SK-N-SH treated with all-trans-retinoic acid at 6 μM for 48 hours (cell line): Measurements from ENCODE around the gene DYNLL1.
"Not testable (repeated sequence)": the region's sequence is repeated elsewhere in the genome, so short reads cannot be mapped to it uniquely, and the experiment has no call there.

Source experiments
- ATAC-seq: fragments of 200-7000 bp; cut with Tn5 transposase; 3 replicates; pipeline ENCODE4 v1.9.1; 2020; ENCODE audit warnings: mild to moderate bottlenecking, moderate library complexity
- ARNTL ChIP-seq: fragments of 450-650 bp; formaldehyde crosslinking; IDR thresholded peaks from 2 replicates; pipeline ENCODE4 v1.5.0; 2020; ENCODE audit warnings: low read depth, mild to moderate bottlenecking, moderate library complexity, borderline replicate concordance
- CSDC2 ChIP-seq: fragments of 250-450 bp; sonication (Bioruptor Pico); IDR thresholded peaks from 2 replicates; pipeline ENCODE4 v1.5.0; 2020; ENCODE audit warnings: mild to moderate bottlenecking, moderate library complexity
- CSRNP3 ChIP-seq: fragments of 250-450 bp; sonication (Bioruptor Pico); IDR thresholded peaks from 2 replicates; pipeline ENCODE4 v1.5.1; 2021; ENCODE audit warnings: mild to moderate bottlenecking, moderate library complexity
- GLIS3 ChIP-seq: fragments of 250-450 bp; sonication (Bioruptor Pico); IDR thresholded peaks from 2 replicates; pipeline ENCODE4 v1.5.0; 2020; ENCODE audit warnings: mild to moderate bottlenecking, moderate library complexity
- ISL1 ChIP-seq: fragments of 250-450 bp; sonication (Bioruptor Pico); IDR thresholded peaks from 2 replicates; pipeline ENCODE4 v2.1.2; 2022; ENCODE audit warnings: mild to moderate bottlenecking, moderate library complexity
- OSR1 ChIP-seq: fragments of 250-450 bp; sonication (Bioruptor Pico); IDR thresholded peaks from 2 replicates; pipeline ENCODE4 v1.8.0; 2022; ENCODE audit warnings: moderate library complexity, mild to moderate bottlenecking, inconsistent platforms
- PATZ1 ChIP-seq: fragments of 250-450 bp; sonication (Bioruptor Pico); IDR thresholded peaks from 2 replicates; pipeline ENCODE4 v1.8.0; 2020; ENCODE audit warnings: mild to moderate bottlenecking, moderate library complexity, borderline replicate concordance
- PPARA ChIP-seq: fragments of 250-450 bp; sonication (Bioruptor Pico); IDR thresholded peaks from 2 replicates; pipeline ENCODE4 v1.5.0; 2020; ENCODE audit warnings: mild to moderate bottlenecking, borderline replicate concordance
- RARB ChIP-seq: fragments of 250-450 bp; sonication (Bioruptor Pico); IDR thresholded peaks from 2 replicates; pipeline ENCODE4 v1.8.0; 2021; ENCODE audit warnings: mild to moderate bottlenecking, moderate library complexity
- SNAI2 ChIP-seq: fragments of 250-450 bp; sonication (Bioruptor Pico); IDR thresholded peaks from 2 replicates; pipeline ENCODE4 v1.5.0; 2020; ENCODE audit warnings: mild to moderate bottlenecking, moderate library complexity
- TCF4 ChIP-seq: fragments of 250-450 bp; sonication (Bioruptor Pico); IDR thresholded peaks from 2 replicates; pipeline ENCODE4 v1.8.0; 2021; ENCODE audit warnings: mild to moderate bottlenecking, moderate library complexity, borderline replicate concordance
- TOX ChIP-seq: fragments of 250-450 bp; sonication (Bioruptor Pico); IDR thresholded peaks from 2 replicates; pipeline ENCODE4 v1.8.0; 2021; ENCODE audit warnings: mild to moderate bottlenecking, moderate library complexity, borderline replicate concordance
- ZC3H10 ChIP-seq: fragments of 250-450 bp; sonication (Bioruptor Pico); IDR thresholded peaks from 2 replicates; pipeline ENCODE4 v1.5.1; 2021; ENCODE audit warnings: mild to moderate bottlenecking, moderate library complexity
- ZFP3 ChIP-seq: fragments of 250-450 bp; sonication (Bioruptor Pico); IDR thresholded peaks from 2 replicates; pipeline ENCODE4 v1.5.0; 2020; ENCODE audit warnings: mild to moderate bottlenecking, moderate library complexity
- ZFP30 ChIP-seq: fragments of 450-650 bp; formaldehyde crosslinking; IDR thresholded peaks from 2 replicates; pipeline ENCODE4 v1.5.0; 2022; ENCODE audit warnings: mild to moderate bottlenecking, moderate library complexity
- ZNF565 ChIP-seq: fragments of 450-650 bp; formaldehyde crosslinking; conservative IDR thresholded peaks from 2 replicates; pipeline ENCODE4 v1.5.0; 2020; ENCODE audit warnings: low read depth, mild to moderate bottlenecking, moderate library complexity
- ZNF70 ChIP-seq: fragments of 450-650 bp; formaldehyde crosslinking; IDR thresholded peaks from 2 replicates; pipeline ENCODE4 v1.5.0; 2020; ENCODE audit warnings: mild to moderate bottlenecking, moderate library complexity
- ZNF8 ChIP-seq: fragments of 450-650 bp; formaldehyde crosslinking; IDR thresholded peaks from 2 replicates; pipeline ENCODE4 v1.5.0; 2020; ENCODE audit warnings: mild to moderate bottlenecking, moderate library complexity
- TF ChIP-seq, protein P1 (sequence below): fragments of 250-450 bp; sonication (Bioruptor Pico); IDR thresholded peaks from 2 replicates; pipeline ENCODE4 v1.8.0; 2021; ENCODE audit warnings: low read depth, mild to moderate bottlenecking, moderate library complexity, borderline replicate concordance
- TF ChIP-seq, protein P2 (sequence below): fragments of 250-450 bp; sonication (Bioruptor Pico); IDR thresholded peaks from 2 replicates; pipeline ENCODE4 v1.5.1; 2020; ENCODE audit warnings: low read depth, mild to moderate bottlenecking, moderate library complexity
- TF ChIP-seq, protein P3 (sequence below): fragments of 250-450 bp; sonication (Bioruptor Pico); IDR thresholded peaks from 2 replicates; pipeline ENCODE4 v1.5.0; 2020; ENCODE audit warnings: mild to moderate bottlenecking, moderate library complexity

Gene DYNLL1

GRCh38 chr12:120514002-120514401 is 18.1 kb downstream of the DYNLL1 start:
- no peak for TF ChIP-seq ZC3H10 (CRISPR knock-in tag)
- no peak for TF ChIP-seq CSRNP3 (CRISPR knock-in tag)
- TF ChIP-seq SNAI2: no peak
- no peak for TF ChIP-seq ZFP3 (CRISPR knock-in tag)
- no peak for TF ChIP-seq CSDC2 (CRISPR knock-in tag)
- TF ChIP-seq ZNF565: no peak
- ATAC-seq: no peak

DNA sequence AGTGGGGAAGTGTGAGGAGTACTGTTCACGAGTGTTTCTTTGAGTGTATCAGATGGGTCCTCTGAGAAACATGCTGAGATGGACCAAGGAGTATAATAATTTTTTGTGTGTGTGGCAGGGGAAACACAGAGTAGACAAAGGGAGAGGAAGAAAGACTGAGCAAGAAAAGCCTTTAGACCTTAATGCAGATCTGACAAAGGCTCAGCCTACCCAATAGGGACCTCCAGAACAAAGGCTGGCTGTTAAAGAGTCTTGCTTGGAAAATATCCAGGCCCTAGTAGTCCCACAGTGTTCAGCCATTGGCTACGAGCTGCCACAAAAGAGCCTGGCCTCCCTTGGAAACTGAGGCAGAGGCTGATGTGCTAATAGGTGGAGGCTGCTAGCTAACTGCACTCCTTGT is 19.6 kb downstream of the DYNLL1 start:
- ATAC-seq: no peak
- TF ChIP-seq TCF4: no peak
- TF ChIP-seq ZFP30 (CRISPR knock-in tag): no peak
- TF ChIP-seq, protein P1, sequence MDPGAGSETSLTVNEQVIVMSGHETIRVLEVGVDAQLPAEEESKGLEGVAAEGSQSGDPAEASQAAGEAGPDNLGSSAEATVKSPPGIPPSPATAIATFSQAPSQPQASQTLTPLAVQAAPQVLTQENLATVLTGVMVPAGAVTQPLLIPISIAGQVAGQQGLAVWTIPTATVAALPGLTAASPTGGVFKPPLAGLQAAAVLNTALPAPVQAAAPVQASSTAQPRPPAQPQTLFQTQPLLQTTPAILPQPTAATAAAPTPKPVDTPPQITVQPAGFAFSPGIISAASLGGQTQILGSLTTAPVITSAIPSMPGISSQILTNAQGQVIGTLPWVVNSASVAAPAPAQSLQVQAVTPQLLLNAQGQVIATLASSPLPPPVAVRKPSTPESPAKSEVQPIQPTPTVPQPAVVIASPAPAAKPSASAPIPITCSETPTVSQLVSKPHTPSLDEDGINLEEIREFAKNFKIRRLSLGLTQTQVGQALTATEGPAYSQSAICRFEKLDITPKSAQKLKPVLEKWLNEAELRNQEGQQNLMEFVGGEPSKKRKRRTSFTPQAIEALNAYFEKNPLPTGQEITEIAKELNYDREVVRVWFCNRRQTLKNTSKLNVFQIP (CRISPR knock-in tag): no peak
- no peak for TF ChIP-seq ZNF70 (CRISPR knock-in tag)
- no peak for TF ChIP-seq PPARA
- TF ChIP-seq ISL1 (CRISPR knock-in tag): no peak
- TF ChIP-seq PATZ1 (CRISPR knock-in tag): no peak
- TF ChIP-seq RARB: no peak
- TF ChIP-seq, protein P2, sequence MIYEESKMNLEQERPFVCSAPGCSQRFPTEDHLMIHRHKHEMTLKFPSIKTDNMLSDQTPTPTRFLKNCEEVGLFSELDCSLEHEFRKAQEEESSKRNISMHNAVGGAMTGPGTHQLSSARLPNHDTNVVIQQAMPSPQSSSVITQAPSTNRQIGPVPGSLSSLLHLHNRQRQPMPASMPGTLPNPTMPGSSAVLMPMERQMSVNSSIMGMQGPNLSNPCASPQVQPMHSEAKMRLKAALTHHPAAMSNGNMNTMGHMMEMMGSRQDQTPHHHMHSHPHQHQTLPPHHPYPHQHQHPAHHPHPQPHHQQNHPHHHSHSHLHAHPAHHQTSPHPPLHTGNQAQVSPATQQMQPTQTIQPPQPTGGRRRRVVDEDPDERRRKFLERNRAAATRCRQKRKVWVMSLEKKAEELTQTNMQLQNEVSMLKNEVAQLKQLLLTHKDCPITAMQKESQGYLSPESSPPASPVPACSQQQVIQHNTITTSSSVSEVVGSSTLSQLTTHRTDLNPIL: no peak
- no peak for TF ChIP-seq OSR1
- no peak for TF ChIP-seq CSDC2 (CRISPR knock-in tag)
- no peak for TF ChIP-seq ZNF8 (CRISPR knock-in tag)
- TF ChIP-seq ARNTL (CRISPR knock-in tag): no peak
- TF ChIP-seq GLIS3 (CRISPR knock-in tag): no peak
- no peak for TF ChIP-seq TOX
- TF ChIP-seq ZC3H10 (CRISPR knock-in tag): no peak
- TF ChIP-seq ZNF565: no peak
- no peak for TF ChIP-seq CSRNP3 (CRISPR knock-in tag)
- TF ChIP-seq, protein P3, sequence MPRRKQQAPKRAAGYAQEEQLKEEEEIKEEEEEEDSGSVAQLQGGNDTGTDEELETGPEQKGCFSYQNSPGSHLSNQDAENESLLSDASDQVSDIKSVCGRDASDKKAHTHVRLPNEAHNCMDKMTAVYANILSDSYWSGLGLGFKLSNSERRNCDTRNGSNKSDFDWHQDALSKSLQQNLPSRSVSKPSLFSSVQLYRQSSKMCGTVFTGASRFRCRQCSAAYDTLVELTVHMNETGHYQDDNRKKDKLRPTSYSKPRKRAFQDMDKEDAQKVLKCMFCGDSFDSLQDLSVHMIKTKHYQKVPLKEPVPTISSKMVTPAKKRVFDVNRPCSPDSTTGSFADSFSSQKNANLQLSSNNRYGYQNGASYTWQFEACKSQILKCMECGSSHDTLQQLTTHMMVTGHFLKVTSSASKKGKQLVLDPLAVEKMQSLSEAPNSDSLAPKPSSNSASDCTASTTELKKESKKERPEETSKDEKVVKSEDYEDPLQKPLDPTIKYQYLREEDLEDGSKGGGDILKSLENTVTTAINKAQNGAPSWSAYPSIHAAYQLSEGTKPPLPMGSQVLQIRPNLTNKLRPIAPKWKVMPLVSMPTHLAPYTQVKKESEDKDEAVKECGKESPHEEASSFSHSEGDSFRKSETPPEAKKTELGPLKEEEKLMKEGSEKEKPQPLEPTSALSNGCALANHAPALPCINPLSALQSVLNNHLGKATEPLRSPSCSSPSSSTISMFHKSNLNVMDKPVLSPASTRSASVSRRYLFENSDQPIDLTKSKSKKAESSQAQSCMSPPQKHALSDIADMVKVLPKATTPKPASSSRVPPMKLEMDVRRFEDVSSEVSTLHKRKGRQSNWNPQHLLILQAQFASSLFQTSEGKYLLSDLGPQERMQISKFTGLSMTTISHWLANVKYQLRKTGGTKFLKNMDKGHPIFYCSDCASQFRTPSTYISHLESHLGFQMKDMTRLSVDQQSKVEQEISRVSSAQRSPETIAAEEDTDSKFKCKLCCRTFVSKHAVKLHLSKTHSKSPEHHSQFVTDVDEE (CRISPR knock-in tag): no peak
- TF ChIP-seq ZFP3 (CRISPR knock-in tag): no peak
- TF ChIP-seq, all 23 proteins: peak for 0

DNA sequence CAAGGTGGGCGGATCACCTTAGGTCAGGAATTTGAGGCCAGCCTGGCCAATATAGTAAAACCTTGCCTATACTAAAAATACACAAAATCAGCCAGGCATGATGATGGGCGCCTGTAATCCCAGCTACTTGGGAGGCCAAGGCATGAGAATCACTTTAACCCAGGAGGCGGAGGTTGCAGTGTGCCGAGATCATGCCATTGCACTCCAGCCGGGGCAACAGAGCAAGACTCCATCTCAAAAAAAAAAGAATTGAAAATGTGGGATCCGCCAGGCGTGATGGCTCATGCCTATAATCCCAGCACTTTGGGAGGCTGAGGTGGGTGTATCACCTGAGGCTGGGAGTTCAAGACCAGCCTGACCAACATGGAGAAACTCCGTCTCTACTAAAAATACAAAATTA is 23.4 kb downstream of the DYNLL1 start:
- not testable (repeated sequence) for ATAC-seq
